K562 (cell line): ENCODE results near the gene PPP1R15B. TPM values are rescaled to one million over a fixed set of nuclear protein-coding genes. Genes with fewer than 3 reads are reported as not detected.

Experiments used
- BCLAF1 ChIP-seq, 2 experiments: fragments of 450-650 bp in 1 of 2; IDR thresholded peaks; 2 replicates each; pipeline ENCODE4 v1.6.1; 2011 to 2017; ENCODE audit warnings: low read depth in 2 of 2, antibody characterized with exemption in 1 of 2, borderline replicate concordance in 1 of 2, low read length in 1 of 2, mild to moderate bottlenecking in 1 of 2, mixed read lengths in 1 of 2; ENCODE audit not compliant: control insufficient read depth in 1 of 2
- E2F3 ChIP-seq: fragments of 250-450 bp; sonication (Bioruptor Pico); IDR thresholded peaks from 2 replicates; pipeline ENCODE4 v1.4.0; 2020; ENCODE audit warnings: mild to moderate bottlenecking
- FOXA3 ChIP-seq, 2 experiments: fragments of 450-650 bp in 1 of 2; sonication (generic) in 1 of 2; formaldehyde crosslinking; IDR thresholded peaks in 1 of 2; conservative IDR thresholded peaks in 1 of 2; 2 replicates each; pipeline versions ENCODE4 v1.4.0 to v1.8.0; 2020 to 2022; ENCODE audit warnings: mild to moderate bottlenecking in 2 of 2, missing genetic modification reagents in 1 of 2
- KHSRP ChIP-seq: fragments of 450-650 bp; IDR thresholded peaks from 2 replicates; pipeline ENCODE4 v1.6.1; 2017
- PCBP1 ChIP-seq: fragments of 200-400 bp; formaldehyde crosslinking; IDR thresholded peaks from 2 replicates; pipeline ENCODE4 v1.6.1; 2018; ENCODE audit warnings: mild to moderate bottlenecking, low read depth, low read length; ENCODE audit not compliant: poor library complexity, severe bottlenecking
- PHB2 ChIP-seq: fragments of 450-650 bp; IDR thresholded peaks from 2 replicates; pipeline ENCODE4 v1.6.1; 2017; ENCODE audit warnings: low read depth
- SMC3 ChIP-seq: conservative IDR thresholded peaks from 2 replicates; pipeline ENCODE4 v1.6.1; 2011; ENCODE audit warnings: low read depth, low read length, improper control_type of control experiment; ENCODE audit not compliant: insufficient read depth
- SUPT5H ChIP-seq: fragments of 450-650 bp; IDR thresholded peaks from 2 replicates; pipeline ENCODE4 v1.6.1; 2016
- TAL1 ChIP-seq: fragments of 450-650 bp; IDR thresholded peaks from 2 replicates; pipeline ENCODE4 v1.6.1; 2016; ENCODE audit warnings: mild to moderate bottlenecking
- TGIF2 ChIP-seq: sonication (generic); formaldehyde crosslinking; IDR thresholded peaks from 2 replicates; pipeline ENCODE4 v1.8.1; 2022; ENCODE audit warnings: mild to moderate bottlenecking, missing genetic modification reagents, moderate library complexity
- ZBTB12 ChIP-seq: fragments of 250-450 bp; sonication (Bioruptor Pico); IDR thresholded peaks from 2 replicates; pipeline ENCODE4 v1.4.0; 2020
- ZKSCAN8 ChIP-seq: fragments of 200-800 bp; sonication (Bioruptor generic); IDR thresholded peaks from 2 replicates; pipeline ENCODE4 v1.6.1; 2016; ENCODE audit warnings: missing genetic modification characterization, missing compliant biosample characterization
- ZNF197 ChIP-seq: fragments of 200-800 bp; sonication (Bioruptor generic); IDR thresholded peaks from 2 replicates; pipeline ENCODE4 v1.6.1; 2016; ENCODE audit warnings: low read depth, missing genetic modification characterization, missing compliant biosample characterization
- ZNF253 ChIP-seq: fragments of 250-450 bp; sonication (Bioruptor Pico); conservative IDR thresholded peaks from 2 replicates; pipeline ENCODE4 v1.6.1; 2021; ENCODE audit warnings: mild to moderate bottlenecking
- ZNF324 ChIP-seq: fragments of 250-450 bp; sonication (Bioruptor Pico); IDR thresholded peaks from 2 replicates; pipeline ENCODE4 v1.4.0; 2020; ENCODE audit warnings: mild to moderate bottlenecking
- polyA plus RNA-seq, 8 experiments: library from polyadenylated mRNA; depleted of rRNA in 4 of 8; stranded (reverse) in 5 of 8; unstranded in 3 of 8; fragments of >200 nt; fragmentation: Nextera tagmentation in 2 of 8; fragmentation: Illumina TruSeq in 1 of 8; extraction: Ambion mirVana in 2 of 8; extraction: Trizol in 1 of 8; gene quantifications; 2 replicates each; pipeline versions ENCODE4 v1.2.1 to v1.2.3, GENCODE V29; 2011 to 2014; ENCODE audit warnings: inconsistent platforms in 1 of 8, missing spikeins in 1 of 8
- total RNA-seq, 7 experiments: library from RNA; depleted of rRNA in 6 of 7; stranded (reverse); fragments of >200 nt in 6 of 7; fragmentation: Illumina TruSeq in 2 of 7; extraction: Trizol in 2 of 7; gene quantifications; 2 replicates each; pipeline versions ENCODE4 v1.2.1 to v1.2.3, GENCODE V29; 2011 to 2021; ENCODE audit warnings: low replicate concordance in 1 of 7
- TF ChIP-seq, protein P1 (sequence below): fragments of 250-450 bp; sonication (Bioruptor Pico); IDR thresholded peaks from 2 replicates; pipeline ENCODE4 v1.8.0; 2021; ENCODE audit warnings: moderate library complexity, mild to moderate bottlenecking, inconsistent platforms
- TF ChIP-seq, protein P2 (sequence below): sonication (generic); formaldehyde crosslinking; IDR thresholded peaks from 2 replicates; pipeline ENCODE4 v1.8.0; 2022; ENCODE audit warnings: missing genetic modification reagents, mild to moderate bottlenecking, moderate library complexity, borderline replicate concordance
- TF ChIP-seq, protein P3 (sequence below): fragments of 450-650 bp; formaldehyde crosslinking; IDR thresholded peaks from 2 replicates; pipeline ENCODE4 v1.4.0; 2020; ENCODE audit warnings: mild to moderate bottlenecking, moderate library complexity
- TF ChIP-seq, protein P4 (sequence below): sonication (generic); formaldehyde crosslinking; IDR thresholded peaks from 2 replicates; pipeline ENCODE4 v1.8.1; 2023; ENCODE audit warnings: mild to moderate bottlenecking, missing genetic modification reagents

PPP1R15B gene
- total and polyA plus RNA-seq, 9 of the 15 experiments (the other 6 are each of a cell fraction or from before 2014, with no cell fraction given): 17.0 to 48.1 (median 30.8) TPM

DNA sequence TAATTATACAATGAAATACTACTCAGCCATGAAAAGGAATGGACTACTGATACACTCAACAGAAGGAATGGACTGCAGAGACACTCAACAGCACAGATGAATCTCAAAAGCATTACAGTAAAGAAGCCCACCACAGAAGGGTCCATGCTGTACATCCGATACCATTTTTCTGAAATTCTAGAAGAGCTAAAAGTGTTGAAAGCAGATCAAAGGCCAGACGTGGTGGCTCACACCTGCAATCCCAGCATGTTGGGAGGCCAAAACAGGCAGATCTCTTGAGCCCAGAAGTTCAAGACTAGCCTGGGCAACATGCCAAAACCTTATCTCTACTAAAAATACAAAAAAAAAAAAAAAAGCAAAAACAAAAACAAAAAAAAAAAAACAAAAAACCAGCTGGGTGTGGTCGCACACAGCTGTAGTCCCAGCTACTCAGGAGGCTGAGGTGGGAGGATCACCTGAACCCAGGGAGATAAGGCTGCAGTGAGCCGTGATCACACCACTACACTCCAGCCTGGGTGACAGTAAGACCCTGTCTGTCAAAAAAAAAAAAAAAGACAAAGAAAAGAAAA is 15.5 kb downstream of the PPP1R15B start (continued):
- TF ChIP-seq TGIF2 (CRISPR knock-in tag) (no peak), ZNF197 (no peak), ZNF253 (no peak), PHB2 (peak; percentile 67; the same call in 1 of the 2 replicates), E2F3 (CRISPR knock-in tag) (no peak), KHSRP (no peak), ZKSCAN8 (no peak), TAL1 (peak; percentile 79), FOXA3 (CRISPR knock-in tag; conservative IDR thresholded peaks at IDR 0.05 in 1 of 2, IDR thresholded peaks at IDR 0.05 in 1 of 2) (no peak), PCBP1 (no peak), ZBTB12 (CRISPR knock-in tag) (no peak), ZNF324 (CRISPR knock-in tag) (no peak), SUPT5H (peak; percentile 42; the same call in 1 of the 2 replicates), SMC3 (no peak), BCLAF1 (IDR thresholded peaks at IDR 0.05; ENCODE audit: borderline replicate concordance in 1 of 2, control insufficient read depth in 1 of 2, low read depth in 2 of 2, low read length in 1 of 2) (no peak)
- TF ChIP-seq, protein P1, sequence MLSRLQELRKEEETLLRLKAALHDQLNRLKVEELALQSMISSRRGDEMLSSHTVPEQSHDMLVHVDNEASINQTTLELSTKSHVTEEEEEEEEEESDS (CRISPR knock-in tag): no peak
- TF ChIP-seq, protein P2, sequence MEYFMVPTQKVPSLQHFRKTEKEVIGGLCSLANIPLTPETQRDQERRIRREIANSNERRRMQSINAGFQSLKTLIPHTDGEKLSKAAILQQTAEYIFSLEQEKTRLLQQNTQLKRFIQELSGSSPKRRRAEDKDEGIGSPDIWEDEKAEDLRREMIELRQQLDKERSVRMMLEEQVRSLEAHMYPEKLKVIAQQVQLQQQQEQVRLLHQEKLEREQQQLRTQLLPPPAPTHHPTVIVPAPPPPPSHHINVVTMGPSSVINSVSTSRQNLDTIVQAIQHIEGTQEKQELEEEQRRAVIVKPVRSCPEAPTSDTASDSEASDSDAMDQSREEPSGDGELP: peak; percentile 59; the same call in 1 of the 2 replicates
- TF ChIP-seq, protein P3, sequence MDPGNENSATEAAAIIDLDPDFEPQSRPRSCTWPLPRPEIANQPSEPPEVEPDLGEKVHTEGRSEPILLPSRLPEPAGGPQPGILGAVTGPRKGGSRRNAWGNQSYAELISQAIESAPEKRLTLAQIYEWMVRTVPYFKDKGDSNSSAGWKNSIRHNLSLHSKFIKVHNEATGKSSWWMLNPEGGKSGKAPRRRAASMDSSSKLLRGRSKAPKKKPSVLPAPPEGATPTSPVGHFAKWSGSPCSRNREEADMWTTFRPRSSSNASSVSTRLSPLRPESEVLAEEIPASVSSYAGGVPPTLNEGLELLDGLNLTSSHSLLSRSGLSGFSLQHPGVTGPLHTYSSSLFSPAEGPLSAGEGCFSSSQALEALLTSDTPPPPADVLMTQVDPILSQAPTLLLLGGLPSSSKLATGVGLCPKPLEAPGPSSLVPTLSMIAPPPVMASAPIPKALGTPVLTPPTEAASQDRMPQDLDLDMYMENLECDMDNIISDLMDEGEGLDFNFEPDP (CRISPR knock-in tag): no peak
- TF ChIP-seq, protein P4, sequence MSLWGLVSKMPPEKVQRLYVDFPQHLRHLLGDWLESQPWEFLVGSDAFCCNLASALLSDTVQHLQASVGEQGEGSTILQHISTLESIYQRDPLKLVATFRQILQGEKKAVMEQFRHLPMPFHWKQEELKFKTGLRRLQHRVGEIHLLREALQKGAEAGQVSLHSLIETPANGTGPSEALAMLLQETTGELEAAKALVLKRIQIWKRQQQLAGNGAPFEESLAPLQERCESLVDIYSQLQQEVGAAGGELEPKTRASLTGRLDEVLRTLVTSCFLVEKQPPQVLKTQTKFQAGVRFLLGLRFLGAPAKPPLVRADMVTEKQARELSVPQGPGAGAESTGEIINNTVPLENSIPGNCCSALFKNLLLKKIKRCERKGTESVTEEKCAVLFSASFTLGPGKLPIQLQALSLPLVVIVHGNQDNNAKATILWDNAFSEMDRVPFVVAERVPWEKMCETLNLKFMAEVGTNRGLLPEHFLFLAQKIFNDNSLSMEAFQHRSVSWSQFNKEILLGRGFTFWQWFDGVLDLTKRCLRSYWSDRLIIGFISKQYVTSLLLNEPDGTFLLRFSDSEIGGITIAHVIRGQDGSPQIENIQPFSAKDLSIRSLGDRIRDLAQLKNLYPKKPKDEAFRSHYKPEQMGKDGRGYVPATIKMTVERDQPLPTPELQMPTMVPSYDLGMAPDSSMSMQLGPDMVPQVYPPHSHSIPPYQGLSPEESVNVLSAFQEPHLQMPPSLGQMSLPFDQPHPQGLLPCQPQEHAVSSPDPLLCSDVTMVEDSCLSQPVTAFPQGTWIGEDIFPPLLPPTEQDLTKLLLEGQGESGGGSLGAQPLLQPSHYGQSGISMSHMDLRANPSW (CRISPR knock-in tag): no peak
